Measurements from ENCODE around the gene KNSTRN. TPM values are rescaled to one million over a fixed set of nuclear protein-coding genes. Genes with fewer than 3 reads are reported as not detected.

The KNSTRN gene
- total and polyA plus RNA-seq, 2 of the 8 experiments (the other 6 are each of a cell fraction or from before 2014, with no cell fraction given) = 25.1 to 79.4 TPM

DNA sequence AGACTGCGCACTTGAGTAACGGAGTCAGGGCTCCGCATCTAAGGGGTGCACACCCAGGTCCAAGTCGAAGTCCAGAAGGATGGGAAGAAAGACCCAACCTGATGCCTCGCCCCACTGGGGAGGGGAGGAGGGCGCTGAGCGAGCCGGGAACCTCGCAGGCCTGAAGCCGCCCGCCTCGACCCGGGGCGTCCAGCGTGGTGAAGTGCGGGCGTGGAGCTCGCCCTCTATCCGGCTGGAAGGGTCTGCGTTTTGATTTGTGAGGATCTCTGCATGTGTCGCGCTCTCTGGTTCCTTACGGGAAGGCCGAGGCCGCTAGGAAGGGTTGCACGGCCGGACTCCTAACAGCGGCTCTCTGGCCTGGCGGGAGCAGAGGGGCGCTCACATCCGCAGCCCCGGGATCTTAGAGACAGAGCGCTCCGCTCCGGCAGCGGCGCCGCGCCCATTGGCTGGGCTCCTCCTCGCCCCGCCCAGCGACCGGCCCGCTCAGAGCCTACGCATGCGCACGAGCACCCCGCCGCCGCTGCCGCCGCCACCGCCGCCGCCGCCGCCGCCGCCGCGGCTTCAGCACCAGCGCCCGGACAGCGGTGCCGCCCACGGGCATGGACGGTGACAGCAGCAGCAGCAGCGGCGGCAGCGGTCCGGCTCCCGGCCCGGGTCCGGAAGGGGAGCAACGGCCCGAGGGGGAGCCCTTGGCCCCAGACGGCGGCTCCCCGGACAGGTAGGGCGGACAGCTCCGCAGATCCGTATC, 24.6 kb upstream of the KNSTRN start, which contains the start of gene DISP2:
TSS of gene DISP2 (plus strand) at position 497 of the 748 bp plus-strand sequence. CDS start at position 600, 103 bp downstream.
- H4K20me1 ChIP-seq (replicated peaks in 1 of 2; ENCODE audit: control insufficient read depth in 1 of 2, insufficient read depth in 2 of 2, low read length in 2 of 2) = peaks cover 0 to 2% of the 10 kb centered on the region in 2 experiments
- no peak within 1 kb of the TSS for H2BK120ac ChIP-seq (replicated peaks; ENCODE audit: low read depth, low read length)
- no peak within 1 kb of the TSS for H2BK5ac ChIP-seq (ENCODE audit: low read depth, low read length)
- peak within 1 kb of the TSS; percentile 75; the same call in 1 of the 2 replicates for H3K18ac ChIP-seq (ENCODE audit: extremely low read depth, low read length)
- H3K4me3 ChIP-seq (ENCODE audit: extremely low read depth in 1 of 4, insufficient read depth in 2 of 4, low read depth in 3 of 4, low read length in 4 of 4) = peak within 1 kb of the TSS; percentile 44 to 69 (median 62)
- H2AK5ac ChIP-seq (ENCODE audit: low read depth, low read length) = no peak within 1 kb of the TSS; the same call in 1 of the 2 replicates
- 0 out of 2 replicates have a peak within 1 kb of the TSS, but pooled peaks have one; percentile 27 for H2BK12ac ChIP-seq (ENCODE audit: low read depth, low read length)
- no peaks in the 10 kb centered on the region for H3K79me2 ChIP-seq (ENCODE audit: control insufficient read depth in 1 of 2, insufficient read depth in 2 of 2, low read length in 2 of 2)
- no peak within 1 kb of the TSS for H3K14ac ChIP-seq (ENCODE audit: insufficient read length)
- peaks cover 11 to 22% (median 16%) of the 10 kb centered on the region in 4 experiments for H3K4me1 ChIP-seq (replicated peaks in 1 of 4; ENCODE audit: control insufficient read depth in 3 of 4, insufficient read depth in 4 of 4, low read length in 3 of 4)
- H3K27ac ChIP-seq (ENCODE audit: low read depth, low read length) = no peak within 1 kb of the TSS
- H3K27me3 ChIP-seq (replicated peaks in 1 of 4; ENCODE audit: control insufficient read depth in 3 of 4, extremely low read depth in 1 of 4, insufficient read depth in 3 of 4, low read length in 3 of 4) = peaks cover 0 to 18% (median 8%) of the 10 kb centered on the region in 4 experiments; a peak in 3 of 7 replicates
- peak within 1 kb of the TSS in 2 of 4 experiments; percentile 35 to 37; a peak in 2 of 7 replicates for H3K9ac ChIP-seq (replicated peaks in 1 of 4; ENCODE audit: extremely low read depth in 1 of 4, low read depth in 3 of 4, low read length in 3 of 4)
- no peak within 1 kb of the TSS for H2BK20ac ChIP-seq (ENCODE audit: low read length)
- no peak within 1 kb of the TSS for H4K5ac ChIP-seq (ENCODE audit: insufficient read length, low read depth, low read length)
- no peak within 1 kb of the TSS for H3K4ac ChIP-seq (replicated peaks; ENCODE audit: insufficient read length, low read depth, low read length)
- peak within 1 kb of the TSS; percentile 67 to 97 for H3K4me2 ChIP-seq (ENCODE audit: insufficient read depth in 1 of 2, low read depth in 2 of 2, low read length in 2 of 2)
- no peaks in the 10 kb centered on the region for H3K79me1 ChIP-seq (ENCODE audit: low read depth, low read length)
- DNase-seq (ENCODE audit: low read depth in 1 of 2, low spot score in 2 of 2) (peak in 1 of 2 experiments; percentile 98), FAIRE-seq (no peak)
- H3K9me3 ChIP-seq (ENCODE audit: insufficient read depth in 2 of 2, low read depth in 1 of 2, low read length in 1 of 2) = no peaks in the 10 kb centered on the region
- peak within 1 kb of the TSS; percentile 32 for H3K56ac ChIP-seq (replicated peaks; ENCODE audit: insufficient read length, low read depth, low read length)
- peak within 1 kb of the TSS; percentile 10 for H4K91ac ChIP-seq (replicated peaks; ENCODE audit: insufficient read length, low read length)
- ChIA-PET POLR2A (ENCODE audit: partially characterized antibody) (interaction anchor here (0.8 to 1.6 kb wide), 2 partner anchors 17 to 62 kb away, joined by 4 to 5 read pairs; partner anchors contain the start of gene CCDC9B), CTCF (ENCODE audit: partially characterized antibody) (interaction anchor here (1.2 to 27.4 kb wide), 5 partner anchors 8 to 43 kb away, joined by 4 to 452 read pairs (median 5); partner anchors contain the start of gene CCDC9B)
- peaks cover 9% of the 10 kb centered on the region for H3K23me2 ChIP-seq (ENCODE audit: low read depth, low read length)
- WGBS, 2 experiments (ENCODE audit: extremely low coverage in 1 of 2, insufficient coverage in 1 of 2, insufficient read length in 1 of 2, insufficient replicate concordance in 2 of 2, low coverage in 1 of 2, low lambda C conversion rate in 2 of 2, missing lambda C conversion rate in 1 of 2) = 5% methylated on average over 43 of the region's 82 CpGs; no CpG with 5 or more reads in 1 of the 2 experiments
- peak within 1 kb of the TSS; percentile 80; the same call in 1 of the 2 replicates for H2AFZ ChIP-seq (ENCODE audit: low read length)
- H2BK15ac ChIP-seq (ENCODE audit: low read length) = no peak within 1 kb of the TSS
- no peak within 1 kb of the TSS for H3K23ac ChIP-seq (ENCODE audit: insufficient read length)
- no peak within 1 kb of the TSS for H4K8ac ChIP-seq (ENCODE audit: extremely low read depth, insufficient read depth, low read length)
- no peaks in the 10 kb centered on the region for H3K36me3 ChIP-seq (ENCODE audit: control insufficient read depth in 2 of 4, insufficient read depth in 4 of 4, low read length in 3 of 4)
- TF ChIP-seq NANOG (IDR thresholded peaks at IDR 0.05; ENCODE audit: insufficient read depth, low read depth, low read length, poor library complexity, severe bottlenecking) = no peak
- TF ChIP-seq SP4 (IDR thresholded peaks at IDR 0.05; ENCODE audit: low read length) = no peak
- no peak for TF ChIP-seq BRCA1 (IDR thresholded peaks at IDR 0.05; ENCODE audit: low read depth, low read length)
- TF ChIP-seq, protein P1, sequence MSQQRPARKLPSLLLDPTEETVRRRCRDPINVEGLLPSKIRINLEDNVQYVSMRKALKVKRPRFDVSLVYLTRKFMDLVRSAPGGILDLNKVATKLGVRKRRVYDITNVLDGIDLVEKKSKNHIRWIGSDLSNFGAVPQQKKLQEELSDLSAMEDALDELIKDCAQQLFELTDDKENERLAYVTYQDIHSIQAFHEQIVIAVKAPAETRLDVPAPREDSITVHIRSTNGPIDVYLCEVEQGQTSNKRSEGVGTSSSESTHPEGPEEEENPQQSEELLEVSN (IDR thresholded peaks at IDR 0.05) = peak; percentile 58; the same call in 1 of the 2 replicates
- TF ChIP-seq CEBPB (IDR thresholded peaks at IDR 0.05; ENCODE audit: low read depth, low read length) = no peak
- TF ChIP-seq SRF (IDR thresholded peaks at IDR 0.05; ENCODE audit: low read depth, low read length) = no peak
- peak; percentile 89 for TF ChIP-seq EGR1 (IDR thresholded peaks at IDR 0.05; ENCODE audit: borderline replicate concordance, low read depth, low read length)
- TF ChIP-seq SIX5 (IDR thresholded peaks at IDR 0.05; ENCODE audit: low read depth, low read length) = no peak
- TF ChIP-seq KDM5A (IDR thresholded peaks at IDR 0.05; ENCODE audit: low read length) = no peak
- TF ChIP-seq CBX8 (IDR thresholded peaks at IDR 0.05; ENCODE audit: borderline replicate concordance, low read depth, low read length) = no peak
- no peak for TF ChIP-seq JUND (IDR thresholded peaks at IDR 0.05; ENCODE audit: low read length)
- TF ChIP-seq ZNF274 (IDR thresholded peaks at IDR 0.05; ENCODE audit: borderline replicate concordance, extremely low read depth, low read length) = no peak

Measured in H1 (cell line).